ENCODE data around the gene EEFSEC.

GRCh38 chr3:128123156-128123537 lies 30.1 kb upstream of the EEFSEC start:
- TF ChIP-seq, protein P1, sequence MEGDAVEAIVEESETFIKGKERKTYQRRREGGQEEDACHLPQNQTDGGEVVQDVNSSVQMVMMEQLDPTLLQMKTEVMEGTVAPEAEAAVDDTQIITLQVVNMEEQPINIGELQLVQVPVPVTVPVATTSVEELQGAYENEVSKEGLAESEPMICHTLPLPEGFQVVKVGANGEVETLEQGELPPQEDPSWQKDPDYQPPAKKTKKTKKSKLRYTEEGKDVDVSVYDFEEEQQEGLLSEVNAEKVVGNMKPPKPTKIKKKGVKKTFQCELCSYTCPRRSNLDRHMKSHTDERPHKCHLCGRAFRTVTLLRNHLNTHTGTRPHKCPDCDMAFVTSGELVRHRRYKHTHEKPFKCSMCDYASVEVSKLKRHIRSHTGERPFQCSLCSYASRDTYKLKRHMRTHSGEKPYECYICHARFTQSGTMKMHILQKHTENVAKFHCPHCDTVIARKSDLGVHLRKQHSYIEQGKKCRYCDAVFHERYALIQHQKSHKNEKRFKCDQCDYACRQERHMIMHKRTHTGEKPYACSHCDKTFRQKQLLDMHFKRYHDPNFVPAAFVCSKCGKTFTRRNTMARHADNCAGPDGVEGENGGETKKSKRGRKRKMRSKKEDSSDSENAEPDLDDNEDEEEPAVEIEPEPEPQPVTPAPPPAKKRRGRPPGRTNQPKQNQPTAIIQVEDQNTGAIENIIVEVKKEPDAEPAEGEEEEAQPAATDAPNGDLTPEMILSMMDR (IDR thresholded peaks at IDR 0.05): no peak
- TF ChIP-seq, protein P2, sequence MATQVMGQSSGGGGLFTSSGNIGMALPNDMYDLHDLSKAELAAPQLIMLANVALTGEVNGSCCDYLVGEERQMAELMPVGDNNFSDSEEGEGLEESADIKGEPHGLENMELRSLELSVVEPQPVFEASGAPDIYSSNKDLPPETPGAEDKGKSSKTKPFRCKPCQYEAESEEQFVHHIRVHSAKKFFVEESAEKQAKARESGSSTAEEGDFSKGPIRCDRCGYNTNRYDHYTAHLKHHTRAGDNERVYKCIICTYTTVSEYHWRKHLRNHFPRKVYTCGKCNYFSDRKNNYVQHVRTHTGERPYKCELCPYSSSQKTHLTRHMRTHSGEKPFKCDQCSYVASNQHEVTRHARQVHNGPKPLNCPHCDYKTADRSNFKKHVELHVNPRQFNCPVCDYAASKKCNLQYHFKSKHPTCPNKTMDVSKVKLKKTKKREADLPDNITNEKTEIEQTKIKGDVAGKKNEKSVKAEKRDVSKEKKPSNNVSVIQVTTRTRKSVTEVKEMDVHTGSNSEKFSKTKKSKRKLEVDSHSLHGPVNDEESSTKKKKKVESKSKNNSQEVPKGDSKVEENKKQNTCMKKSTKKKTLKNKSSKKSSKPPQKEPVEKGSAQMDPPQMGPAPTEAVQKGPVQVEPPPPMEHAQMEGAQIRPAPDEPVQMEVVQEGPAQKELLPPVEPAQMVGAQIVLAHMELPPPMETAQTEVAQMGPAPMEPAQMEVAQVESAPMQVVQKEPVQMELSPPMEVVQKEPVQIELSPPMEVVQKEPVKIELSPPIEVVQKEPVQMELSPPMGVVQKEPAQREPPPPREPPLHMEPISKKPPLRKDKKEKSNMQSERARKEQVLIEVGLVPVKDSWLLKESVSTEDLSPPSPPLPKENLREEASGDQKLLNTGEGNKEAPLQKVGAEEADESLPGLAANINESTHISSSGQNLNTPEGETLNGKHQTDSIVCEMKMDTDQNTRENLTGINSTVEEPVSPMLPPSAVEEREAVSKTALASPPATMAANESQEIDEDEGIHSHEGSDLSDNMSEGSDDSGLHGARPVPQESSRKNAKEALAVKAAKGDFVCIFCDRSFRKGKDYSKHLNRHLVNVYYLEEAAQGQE (IDR thresholded peaks at IDR 0.05; ENCODE audit: insufficient read depth in 1 of 2, low read depth in 2 of 2, low read length in 1 of 2): no peak
- TF ChIP-seq POLR2AphosphoS5 (IDR thresholded peaks at IDR 0.05; ENCODE audit: low read depth, low read length): no peak

All from Panc1 (cell line).